ENCODE results near the gene WWOX.

The WWOX gene

GRCh38 chr16:79093554-79093967 is 994.1 kb downstream of the WWOX start:
- DNase-seq: no peak

GRCh38 chr16:79096246-79096645 is 996.8 kb downstream of the WWOX start:
- no peak for DNase-seq

GRCh38 chr16:79097166-79097565 is 997.7 kb downstream of the WWOX start:
- DNase-seq: no peak

GRCh38 chr16:79097771-79098170 is 998.3 kb downstream of the WWOX start:
- no peak for DNase-seq

DNA sequence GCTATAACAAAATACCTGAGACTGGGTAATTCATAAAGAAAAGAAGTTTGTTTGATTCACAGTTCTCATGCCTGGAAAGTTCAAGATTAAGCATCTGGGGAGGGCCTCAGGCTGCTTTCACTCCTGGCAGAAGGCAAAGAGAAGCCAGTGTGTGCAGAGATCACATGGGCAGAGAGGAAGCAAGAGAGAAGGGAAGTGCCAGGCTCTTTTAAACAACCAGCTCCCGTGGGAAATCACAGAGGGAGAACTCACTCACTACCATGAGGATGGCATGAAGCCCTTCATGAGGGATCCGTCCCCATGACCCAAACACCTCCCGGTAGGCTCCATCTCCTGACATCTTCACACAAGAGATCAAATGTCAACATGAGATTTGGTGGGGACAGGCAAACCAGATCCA is 999.5 kb downstream of the WWOX start:
- no peak for DNase-seq

GRCh38 chr16:79099716-79100115 is 1000.3 kb downstream of the WWOX start:
- no peak for DNase-seq

- DNase-seq: no peak
Observed at GRCh38 chr16:79100447-79100846, 1001.0 kb downstream of the WWOX start.

- DNase-seq: no peak
Observed at GRCh38 chr16:79101491-79101890, 1002.0 kb downstream of the WWOX start.

DNA sequence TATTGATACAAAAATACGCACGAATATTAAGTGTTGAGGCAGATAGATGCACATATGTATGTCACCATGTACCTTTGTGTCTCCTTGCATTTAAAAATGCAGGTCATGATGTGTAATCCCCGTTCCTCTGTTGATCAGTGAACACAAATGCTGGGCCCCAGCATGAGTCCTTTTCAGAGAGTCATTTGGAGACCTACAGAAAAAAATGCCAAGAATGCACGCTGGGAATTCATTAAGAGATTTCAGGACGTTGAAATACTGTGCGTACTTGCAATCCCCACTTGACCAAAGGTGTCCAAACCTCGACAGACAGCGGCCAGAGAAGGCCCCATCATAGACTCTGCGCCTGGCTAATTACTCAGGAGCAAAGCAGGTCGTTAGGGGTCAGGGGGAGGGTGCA is 1005.1 kb downstream of the WWOX start:
- DNase-seq: no peak

- no peak for DNase-seq
Observed at GRCh38 chr16:79107301-79107700, 1007.8 kb downstream of the WWOX start.

GRCh38 chr16:79109771-79110170 is 1010.3 kb downstream of the WWOX start:
- DNase-seq: no peak

- DNase-seq: no peak
Observed at GRCh38 chr16:79110242-79110641, 1010.8 kb downstream of the WWOX start.

- DNase-seq: no peak
Observed at GRCh38 chr16:79110953-79111352, 1011.5 kb downstream of the WWOX start.

DNA sequence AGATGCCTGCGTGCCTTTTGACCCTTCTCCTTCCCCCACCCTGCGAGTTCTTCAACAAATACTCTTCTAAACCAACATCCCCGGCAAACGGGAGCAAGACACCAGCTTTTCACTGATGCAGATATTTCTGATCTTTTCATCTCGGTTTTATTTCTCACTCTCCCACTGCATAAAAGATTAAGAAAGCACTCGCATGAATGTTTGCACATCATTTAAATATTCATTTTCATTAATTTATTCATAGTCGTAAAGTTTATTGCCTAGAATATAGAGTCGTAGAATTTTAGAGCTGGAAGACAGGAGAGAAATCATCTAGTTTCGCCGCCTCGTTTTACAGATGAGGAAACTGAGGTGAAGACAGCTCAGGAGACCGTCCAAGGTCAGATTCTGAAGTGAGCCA is 1013.0 kb downstream of the WWOX start:
- no peak for DNase-seq

- no peak for DNase-seq
Observed at GRCh38 chr16:79113826-79114225, 1014.4 kb downstream of the WWOX start.

DNA sequence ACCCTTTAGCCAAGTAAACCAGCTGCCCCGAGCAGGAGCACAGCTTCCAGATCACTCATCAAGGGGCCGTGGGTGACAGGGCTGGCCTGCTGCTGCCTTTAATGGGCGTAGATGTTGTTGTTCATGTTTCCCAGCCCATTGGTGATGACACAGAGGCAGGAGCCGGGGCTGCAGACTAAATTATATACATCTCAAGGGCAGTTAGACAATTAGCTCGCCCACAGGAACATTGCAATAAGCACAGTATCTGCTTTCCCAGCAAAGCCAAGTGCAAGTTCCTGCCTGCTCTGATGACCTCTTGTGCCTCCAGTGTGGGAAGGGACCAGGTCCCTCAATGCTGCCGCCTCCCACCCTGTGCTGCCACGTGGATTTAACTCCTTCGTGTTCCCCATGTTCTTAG is 1015.3 kb downstream of the WWOX start:
- no peak for DNase-seq

- peak; percentile 26 for DNase-seq
Observed at GRCh38 chr16:79121906-79122305, 1022.5 kb downstream of the WWOX start.

DNA sequence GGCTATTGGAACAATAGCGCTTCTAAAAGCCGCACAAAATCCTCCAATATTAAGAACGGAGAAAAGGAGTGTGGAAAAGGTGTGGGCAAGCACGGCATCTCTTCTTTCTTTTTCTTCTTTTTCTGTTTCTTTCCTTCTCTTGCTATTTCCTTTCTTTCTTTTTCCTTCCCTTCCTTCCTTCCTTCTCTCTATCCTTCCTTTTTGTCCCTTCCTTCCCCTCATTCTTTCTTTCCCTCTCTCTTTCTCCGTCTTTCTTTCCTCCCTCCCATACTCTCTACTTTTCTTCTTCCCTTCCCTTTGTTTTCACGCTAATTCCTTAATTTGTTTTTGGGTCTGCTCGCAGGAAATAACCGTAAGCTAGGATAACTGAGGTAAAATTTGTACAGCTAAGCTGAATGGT is 1022.9 kb downstream of the WWOX start:
- no peak for DNase-seq

DNA sequence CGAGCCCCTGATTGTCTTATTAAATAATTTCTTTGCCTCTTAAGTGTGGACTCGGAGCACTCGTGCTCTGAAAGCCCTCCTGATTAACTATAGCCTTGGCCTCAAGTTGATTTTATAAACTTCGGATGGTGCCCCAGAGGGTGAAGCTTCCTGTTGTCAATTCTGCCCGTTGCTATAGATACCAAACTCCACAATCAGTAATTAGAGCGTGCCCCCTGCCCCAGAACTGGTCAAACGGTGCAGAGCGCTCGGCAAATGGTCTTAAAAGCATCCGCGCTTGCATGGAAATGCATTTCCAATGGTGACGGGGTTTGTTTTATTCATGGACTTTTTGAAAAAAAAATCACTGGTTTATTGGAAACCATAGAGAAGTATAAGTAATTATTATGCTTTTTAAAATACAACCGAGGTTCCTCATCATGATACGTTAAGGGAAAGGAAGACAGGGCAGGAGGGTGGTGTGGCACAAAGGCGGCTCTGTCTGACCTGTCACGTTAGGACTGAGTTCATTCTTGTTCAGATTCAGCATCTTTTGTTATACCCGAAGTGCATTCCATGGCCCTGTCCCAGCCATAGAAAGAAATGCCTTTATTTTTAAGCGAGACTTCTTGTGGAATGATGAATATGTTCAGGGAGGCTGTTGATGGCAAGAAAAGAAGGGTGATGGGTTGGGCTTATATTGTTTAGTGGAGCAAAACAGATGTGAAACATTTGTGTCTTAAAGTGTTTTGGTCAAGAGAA is 1024.7 kb downstream of the WWOX start:
- no peak for DNase-seq

DNA sequence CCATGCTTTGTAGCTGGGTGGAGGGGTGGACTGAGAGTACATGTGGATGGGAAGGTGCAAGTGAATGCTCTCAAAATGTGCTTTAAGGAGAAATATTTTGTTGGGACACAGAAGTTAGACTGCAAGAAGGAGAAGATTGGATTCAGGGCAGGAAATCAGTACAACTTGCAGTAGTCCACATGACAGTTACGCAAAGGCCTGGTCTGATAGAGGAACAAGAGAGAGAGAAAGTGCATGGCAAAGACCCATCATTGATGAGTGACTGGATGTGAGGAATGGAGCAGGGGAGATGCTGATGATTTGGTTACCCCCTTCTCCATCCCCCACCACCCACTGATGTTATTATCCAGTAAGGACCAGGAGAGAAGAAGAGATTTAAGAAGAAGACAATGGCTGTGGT is 1028.3 kb downstream of the WWOX start:
- no peak for DNase-seq

DNA sequence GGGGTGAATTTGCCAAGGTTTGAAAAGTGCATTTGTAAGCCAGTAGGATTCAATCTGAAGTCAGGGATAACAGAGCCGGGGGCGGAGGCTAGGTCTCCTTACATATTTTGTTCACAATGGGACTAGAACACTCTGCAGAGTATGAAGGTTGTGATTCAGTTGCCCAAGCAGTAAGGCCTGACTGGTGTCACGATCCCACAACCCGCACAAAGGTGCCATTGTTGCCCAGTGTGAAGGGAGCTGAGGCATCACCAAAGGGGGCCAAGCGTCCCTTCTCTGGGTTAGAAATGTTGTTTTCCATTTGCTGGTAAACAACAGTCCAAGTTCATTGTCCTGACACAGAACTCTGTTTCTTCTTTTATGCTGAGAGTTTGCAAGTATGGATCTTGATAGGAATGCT is 1029.3 kb downstream of the WWOX start:
- no peak for DNase-seq

GRCh38 chr16:79130616-79131015 is 1031.2 kb downstream of the WWOX start:
- no peak for DNase-seq

DNA sequence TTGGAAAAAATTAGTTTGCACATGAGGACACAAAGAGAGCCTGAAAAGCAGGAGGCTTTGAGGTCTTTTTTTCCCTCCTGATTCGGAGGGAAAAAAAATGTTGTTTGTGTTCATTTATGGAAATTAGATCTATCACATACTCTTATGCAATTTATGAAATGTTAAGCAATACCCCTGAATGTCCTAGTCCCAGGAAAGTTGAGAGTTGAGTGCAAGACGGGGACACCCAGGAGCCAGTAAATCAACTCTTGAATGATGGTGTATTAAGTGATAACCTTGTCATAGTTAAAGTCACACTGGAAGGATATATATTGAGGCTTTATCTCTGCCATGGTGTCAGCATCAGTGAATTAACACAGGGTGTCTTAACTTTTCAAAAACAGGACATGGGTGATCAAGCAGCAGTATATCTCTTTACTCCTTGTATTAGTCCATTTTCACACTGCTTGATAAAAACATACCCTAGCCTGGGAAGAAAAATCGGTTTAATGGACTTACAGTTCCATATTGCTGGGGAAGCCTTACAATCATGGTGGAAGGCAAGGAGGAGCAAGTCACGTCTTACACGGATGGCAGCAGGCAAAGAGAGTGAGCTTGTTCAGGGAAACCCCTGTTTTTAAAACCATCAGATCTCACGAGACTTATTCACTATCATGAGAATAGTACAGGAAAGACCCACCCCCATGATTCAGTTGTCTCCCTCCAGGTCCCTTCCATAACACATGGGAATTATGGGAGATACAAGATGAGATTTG is 1032.0 kb downstream of the WWOX start:
- DNase-seq: no peak

- no peak for DNase-seq
Observed at GRCh38 chr16:79132701-79133100, 1033.2 kb downstream of the WWOX start.

DNA sequence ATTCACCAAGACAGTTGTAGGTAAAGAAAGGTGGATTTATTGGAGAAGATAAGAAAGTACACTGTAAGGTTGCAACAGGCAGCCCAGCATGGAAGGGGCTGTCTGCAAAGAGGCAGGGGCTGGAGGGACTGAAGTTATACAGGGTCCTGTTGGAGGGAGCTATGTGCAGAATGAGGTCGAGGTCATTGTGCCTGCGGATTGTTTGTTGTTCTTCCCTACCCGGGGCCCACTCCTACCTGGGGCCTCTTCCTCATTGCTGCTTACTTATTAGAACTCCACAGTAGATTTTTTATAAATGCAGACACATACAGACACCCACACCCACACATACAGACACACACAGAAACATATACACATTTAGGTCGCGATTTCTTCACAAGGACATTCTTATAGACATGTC is 1034.8 kb downstream of the WWOX start:
- no peak for DNase-seq
